Islet of Langerhans (tissue), 1 donor: ENCODE measurements around the gene SELENOK.
A peak's percentile ranks its signal among the peaks of the same experiment; 100 is the strongest.
"Not testable (repeated sequence)": the region's sequence is repeated elsewhere in the genome, so short reads cannot be mapped to it uniquely, and the experiment has no call there.

Experiments
- FAIRE-seq: peaks from one replicate; lab custom pipeline; 2011; peaks lifted over from hg19 to GRCh38; lab: Jason Lieb, UNC

SELENOK gene

GRCh38 chr3:53891497-53892285 lies at the start of gene SELENOK:
TSS of gene SELENOK (minus strand) at chr3:53891859.
- peak; percentile 99 for FAIRE-seq

DNA sequence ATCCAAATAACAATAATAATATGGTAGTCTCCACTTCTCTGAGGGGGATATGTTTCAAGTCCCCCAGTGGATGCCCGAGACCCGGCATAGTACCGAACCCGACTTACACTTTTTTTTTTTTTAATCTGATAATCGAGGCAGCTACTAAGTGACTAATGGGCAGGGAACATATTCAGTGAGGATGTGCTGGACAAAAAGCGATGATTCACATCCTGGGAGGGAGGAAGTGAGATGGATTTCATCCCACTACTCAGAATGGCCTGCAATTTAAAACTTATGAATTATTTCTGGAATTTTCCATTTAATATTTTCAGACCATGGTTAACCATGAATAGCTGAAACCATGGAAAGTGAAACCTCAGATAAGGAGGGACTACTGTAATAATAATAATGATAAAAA lies 49.5 kb upstream of the SELENOK start:
- no peak for FAIRE-seq

DNA sequence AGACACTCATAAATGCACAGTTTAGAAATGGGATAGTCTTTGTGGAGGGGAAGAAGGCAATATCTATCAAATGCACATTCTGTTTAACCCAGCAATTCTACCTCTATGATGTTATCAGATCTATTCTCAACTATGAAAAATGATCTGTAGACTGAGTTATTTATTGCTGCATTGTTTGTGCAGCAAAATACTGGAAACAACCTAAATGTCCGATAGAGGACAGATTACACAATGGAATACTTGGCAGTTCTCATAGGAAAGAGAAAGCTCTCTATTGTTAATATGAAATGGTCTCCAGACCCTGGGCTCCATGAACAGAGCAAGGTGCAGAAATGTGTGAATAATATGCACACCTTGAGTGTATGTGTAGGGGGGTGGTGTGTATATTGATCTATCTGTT lies 49.0 kb upstream of the SELENOK start:
- FAIRE-seq: no peak

DNA sequence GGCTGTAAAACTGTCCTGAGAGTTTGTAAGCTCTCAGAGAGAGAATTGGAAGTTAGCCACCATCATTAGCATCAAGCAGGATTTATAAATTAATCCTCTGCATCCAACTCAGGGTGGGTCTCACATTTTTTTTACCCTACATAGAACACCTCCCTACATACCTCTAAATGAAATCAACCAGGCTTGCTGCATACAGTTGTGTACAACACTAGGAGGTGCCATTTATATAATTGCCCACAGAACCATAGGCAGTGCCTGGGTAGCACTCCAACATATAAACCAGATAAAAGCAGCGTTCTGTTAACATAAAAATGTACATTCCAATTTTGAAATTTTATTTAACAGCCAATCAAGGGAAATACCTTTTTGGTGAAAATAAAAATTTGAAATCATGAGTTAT lies 48.2 kb upstream of the SELENOK start:
- no peak for FAIRE-seq

GRCh38 chr3:53939086-53939582 lies 47.5 kb upstream of the SELENOK start:
- FAIRE-seq: no peak

DNA sequence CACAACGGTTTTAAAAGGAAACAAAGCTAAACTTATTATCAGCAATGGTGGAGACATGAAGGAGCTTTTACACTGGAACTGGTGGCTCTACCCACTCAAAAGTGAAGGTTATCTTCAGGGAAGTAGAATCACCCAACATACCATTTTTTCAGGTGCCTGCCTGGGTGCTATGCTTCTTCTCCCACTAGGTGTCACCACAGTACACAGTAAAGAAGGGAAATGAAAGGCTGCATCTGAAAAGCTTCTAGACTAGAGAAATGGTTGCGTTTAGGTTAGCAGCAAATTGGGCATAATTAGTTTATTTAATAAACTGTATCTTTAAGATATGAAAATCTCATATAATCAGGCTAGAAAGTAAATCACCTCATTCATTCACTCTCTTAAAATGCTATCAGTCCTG lies 47.0 kb upstream of the SELENOK start:
- peak; percentile 95 for FAIRE-seq

GRCh38 chr3:53936347-53936746 lies 44.7 kb upstream of the SELENOK start:
- no peak for FAIRE-seq

- FAIRE-seq: no peak
These were observed 43.7 kb upstream of the SELENOK start for GRCh38 chr3:53935283-53935901.

GRCh38 chr3:53927208-53927872 lies 35.7 kb upstream of the SELENOK start:
- FAIRE-seq: not testable (repeated sequence)

DNA sequence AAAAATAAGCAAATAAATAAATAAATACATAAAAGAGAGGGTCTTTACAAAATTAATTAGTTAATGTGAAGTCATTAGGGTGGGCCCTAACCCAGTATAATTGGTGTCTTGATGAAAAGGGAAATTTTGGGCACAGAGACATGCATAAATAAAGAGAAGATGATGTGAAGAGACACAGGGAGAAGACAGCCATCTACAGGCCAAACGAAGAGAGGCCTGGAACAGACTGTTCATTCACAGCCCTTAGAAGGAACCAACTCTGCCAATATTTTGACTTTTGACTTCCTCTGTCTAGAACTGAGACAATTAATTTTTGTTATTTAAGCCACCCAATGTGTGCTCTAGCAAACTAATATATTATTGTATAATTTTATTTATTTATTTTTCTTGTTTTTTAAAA lies 29.6 kb upstream of the SELENOK start:
- no peak for FAIRE-seq

DNA sequence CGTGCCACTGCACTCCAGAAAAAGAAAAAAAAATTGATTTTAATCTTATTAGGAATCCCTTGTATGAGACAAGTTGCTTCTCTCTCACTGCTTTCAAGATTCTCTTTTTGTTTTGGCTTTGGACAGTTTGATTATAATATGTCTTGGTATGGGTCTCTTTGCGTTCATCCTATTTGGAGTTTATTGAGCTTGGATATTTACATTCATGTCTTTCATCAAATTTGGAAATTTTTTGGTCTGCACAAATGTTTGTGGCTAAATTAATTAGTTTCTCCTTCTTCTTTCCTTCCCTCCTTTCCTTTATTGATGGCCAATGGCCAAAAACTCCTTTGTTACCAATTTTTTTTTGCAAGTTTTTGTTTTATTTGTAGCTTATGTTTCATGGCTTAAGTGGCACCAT lies 28.1 kb upstream of the SELENOK start:
- no peak for FAIRE-seq

- no peak for FAIRE-seq
These were observed 21.7 kb upstream of the SELENOK start for GRCh38 chr3:53913401-53913800.

GRCh38 chr3:53902711-53903110 lies 11.1 kb upstream of the SELENOK start:
- no peak for FAIRE-seq

DNA sequence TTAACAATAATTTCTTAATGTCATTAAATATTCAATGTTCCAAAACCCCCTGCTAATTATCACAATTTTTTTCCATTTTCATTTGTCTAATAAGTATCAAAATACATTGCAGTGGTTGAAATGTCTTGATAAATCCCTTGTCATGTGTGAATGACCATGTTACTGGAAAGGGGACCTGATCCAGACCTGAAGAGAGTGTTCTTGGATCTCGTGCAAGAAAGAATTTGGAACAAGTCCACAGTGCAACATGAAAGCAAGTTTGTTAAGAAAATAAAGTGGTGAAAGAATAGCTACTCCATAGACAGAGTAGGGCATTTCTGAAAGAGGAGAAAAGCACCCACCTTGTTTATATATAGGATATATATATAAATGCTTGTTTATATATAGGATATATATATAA lies 10.4 kb upstream of the SELENOK start:
- no peak for FAIRE-seq

- FAIRE-seq: no peak
These were observed 9.1 kb upstream of the SELENOK start for GRCh38 chr3:53900666-53901331.

DNA sequence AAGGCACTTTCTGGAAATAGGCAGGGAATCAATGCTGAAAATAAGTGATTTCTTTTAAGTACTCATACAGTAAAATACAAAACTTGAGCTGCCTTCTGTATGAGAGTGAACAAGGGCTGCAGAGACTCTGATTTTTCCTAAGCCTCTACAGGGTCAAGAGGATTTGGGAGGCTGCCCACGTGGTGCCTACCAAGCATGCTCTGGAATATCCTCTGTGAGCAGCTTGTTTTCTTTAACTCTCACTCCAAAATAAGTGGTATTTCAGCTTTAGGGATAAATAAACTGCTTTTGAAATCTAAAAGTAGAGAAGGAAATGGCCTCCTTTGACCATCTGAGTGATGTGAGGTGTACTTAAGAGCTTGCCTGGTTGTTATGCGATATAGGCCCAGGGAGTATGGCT lies 8.1 kb upstream of the SELENOK start:
- no peak for FAIRE-seq

DNA sequence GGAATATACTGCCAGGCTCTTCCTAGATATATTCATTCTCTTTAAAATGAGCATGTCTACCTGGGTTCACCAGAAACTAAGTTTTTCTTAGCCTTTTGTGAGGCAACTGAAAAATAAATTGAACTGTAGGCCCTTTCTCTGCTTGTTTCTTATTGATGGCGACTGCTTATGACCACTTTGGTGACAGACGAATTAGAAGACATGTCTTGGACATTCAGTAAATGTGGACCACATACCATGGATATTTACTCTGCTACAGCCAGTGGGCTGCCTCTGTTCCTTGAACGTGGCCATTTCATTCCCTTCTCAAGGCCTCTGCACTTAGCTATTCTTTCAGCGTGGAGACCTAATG lies 603 bp upstream of the SELENOK start:
- no peak for FAIRE-seq

DNA sequence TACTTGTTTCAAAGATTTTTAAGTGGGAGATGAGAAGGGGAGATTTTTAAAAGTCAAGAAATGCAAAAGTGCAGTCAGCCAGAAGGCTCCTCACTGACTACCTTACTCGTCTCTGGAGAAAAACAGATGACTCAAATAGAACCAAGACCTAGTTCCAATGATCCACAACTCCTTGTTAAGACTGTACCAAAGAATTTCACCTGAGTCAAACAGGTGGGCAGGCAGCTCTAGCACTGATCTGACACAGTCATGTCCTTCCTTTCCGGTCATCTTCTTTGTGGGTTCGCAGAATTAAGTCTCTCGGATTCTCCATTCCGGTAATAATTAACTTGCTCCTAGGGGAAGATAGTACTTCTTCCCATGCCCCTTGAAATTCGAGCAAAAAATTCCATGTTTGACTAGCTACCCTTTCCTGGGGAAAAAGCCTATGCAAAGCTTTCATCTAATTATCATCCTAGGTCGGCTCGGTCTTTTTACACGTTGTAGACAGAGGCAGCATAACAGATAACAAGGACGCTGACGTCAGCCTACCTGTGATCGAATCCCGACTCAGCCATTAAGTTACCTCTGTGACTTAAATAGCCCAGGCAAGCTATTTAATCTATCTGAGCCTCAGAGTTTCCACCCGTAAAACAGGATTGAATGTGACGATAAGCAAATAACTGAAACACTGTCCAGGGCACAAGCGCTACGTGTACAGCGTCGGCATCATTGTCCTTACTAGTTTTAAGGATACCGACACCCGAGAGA lies 758 bp downstream of the SELENOK start:
- peak; percentile 33 for FAIRE-seq

DNA sequence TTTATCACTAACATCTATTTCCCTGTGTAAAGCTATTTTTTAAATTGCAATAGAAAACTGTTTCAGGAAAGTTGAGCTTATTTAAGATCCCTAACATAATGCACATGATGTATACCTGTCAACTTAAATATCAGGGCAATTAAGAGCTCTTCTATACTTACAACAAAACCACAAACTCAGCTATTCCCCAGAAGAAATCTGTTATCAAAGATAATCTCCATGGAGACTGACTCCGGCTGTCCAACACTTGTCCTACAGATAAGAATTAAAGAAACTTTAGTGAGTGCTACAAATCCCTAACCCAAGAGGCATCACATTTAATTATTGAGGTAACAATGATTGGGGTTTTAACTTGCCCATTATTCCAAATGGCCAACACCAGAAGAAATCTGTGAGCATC lies 3.4 kb downstream of the SELENOK start:
- no peak for FAIRE-seq

GRCh38 chr3:53887446-53887845 lies 4.2 kb downstream of the SELENOK start:
- FAIRE-seq: no peak

DNA sequence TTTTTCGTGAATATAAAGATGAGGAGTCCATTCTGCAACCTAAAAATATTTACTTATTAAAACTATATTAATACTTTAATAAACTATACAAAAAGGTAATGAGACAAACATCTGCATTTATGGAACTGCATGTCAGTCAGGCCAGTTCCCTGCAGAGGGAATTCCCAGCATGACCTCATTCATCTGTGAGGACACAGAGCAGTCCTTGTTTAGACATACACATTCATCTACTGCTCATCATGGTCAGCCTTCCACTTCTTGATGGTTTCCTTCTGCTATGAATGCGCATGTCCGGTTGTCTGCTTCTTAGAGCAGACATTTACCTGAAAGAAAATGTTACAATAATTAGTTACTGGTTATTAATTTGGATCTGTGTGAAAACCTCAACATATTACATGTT lies 6.4 kb downstream of the SELENOK start:
- no peak for FAIRE-seq

- FAIRE-seq: no peak
These were observed 7.0 kb downstream of the SELENOK start for GRCh38 chr3:53884623-53885022.
